HepG2 (cell line): ENCODE results near the gene PANK4. TPM values are rescaled to one million over a fixed set of nuclear protein-coding genes. Genes with fewer than 3 reads are reported as not detected.
A peak's percentile ranks its signal among the peaks of the same experiment; 100 is the strongest.

Experiments used
- ARNT2 ChIP-seq: sonication (generic); formaldehyde crosslinking; IDR thresholded peaks from 2 replicates; pipeline ENCODE4 v1.8.0; 2022; ENCODE audit warnings: mild to moderate bottlenecking, low read depth, missing genetic modification reagents, moderate library complexity
- CHD4 ChIP-seq: fragments of 200-600 bp; sonication (generic); IDR thresholded peaks from 2 replicates; pipeline ENCODE4 v1.7.0; 2017; ENCODE audit warnings: mild to moderate bottlenecking, low read length, borderline replicate concordance
- CREB3 ChIP-seq: sonication (generic); formaldehyde crosslinking; IDR thresholded peaks from 2 replicates; pipeline ENCODE4 v1.5.0; 2020; ENCODE audit warnings: missing genetic modification reagents
- IKZF4 ChIP-seq: sonication (generic); formaldehyde crosslinking; IDR thresholded peaks from 2 replicates; pipeline ENCODE4 v1.5.1; 2020; ENCODE audit warnings: borderline replicate concordance, mild to moderate bottlenecking, low read depth, missing genetic modification reagents; ENCODE audit errors: not compliant biosample characterization
- KDM4B ChIP-seq: sonication (generic); formaldehyde crosslinking; IDR thresholded peaks from 2 replicates; pipeline ENCODE4 v1.4.0; 2020; ENCODE audit warnings: missing genetic modification reagents
- NFAT5 ChIP-seq: sonication (generic); formaldehyde crosslinking; IDR thresholded peaks from 2 replicates; pipeline ENCODE4 v1.4.0; 2020; ENCODE audit warnings: missing genetic modification reagents
- PRMT3 ChIP-seq: sonication (generic); formaldehyde crosslinking; IDR thresholded peaks from 2 replicates; pipeline ENCODE4 v1.8.1; 2022; ENCODE audit warnings: low read depth, mild to moderate bottlenecking, moderate library complexity, missing genetic modification reagents, borderline replicate concordance
- THAP9 ChIP-seq: sonication (generic); formaldehyde crosslinking; IDR thresholded peaks from 2 replicates; pipeline ENCODE4; 2020; ENCODE audit warnings: missing genetic modification reagents, mild to moderate bottlenecking, borderline replicate concordance
- ZBTB39 ChIP-seq: sonication (generic); formaldehyde crosslinking; IDR thresholded peaks from 2 replicates; pipeline ENCODE4 v1.5.0; 2020; ENCODE audit warnings: missing genetic modification reagents
- ZNF207 ChIP-seq: fragments of 450-650 bp; IDR thresholded peaks from 2 replicates; pipeline ENCODE4 v1.6.1; 2016; ENCODE audit warnings: antibody characterized with exemption, borderline replicate concordance
- ZNF749 ChIP-seq: sonication (generic); formaldehyde crosslinking; IDR thresholded peaks from 2 replicates; pipeline ENCODE4 v1.8.0; 2022; ENCODE audit warnings: mild to moderate bottlenecking, missing genetic modification reagents, moderate library complexity, borderline replicate concordance
- ZNF781 ChIP-seq: sonication (generic); formaldehyde crosslinking; IDR thresholded peaks from 2 replicates; pipeline ENCODE4 v1.5.1; 2020; ENCODE audit warnings: borderline replicate concordance, mild to moderate bottlenecking, missing genetic modification reagents; ENCODE audit errors: not compliant biosample characterization
- ZNF879 ChIP-seq: sonication (generic); formaldehyde crosslinking; IDR thresholded peaks from 2 replicates; pipeline ENCODE4 v1.8.1; 2023; ENCODE audit warnings: missing genetic modification reagents
- ZNF883 ChIP-seq: sonication (generic); formaldehyde crosslinking; IDR thresholded peaks from 2 replicates; pipeline ENCODE4 v1.5.1; 2020; ENCODE audit warnings: mild to moderate bottlenecking, missing genetic modification reagents; ENCODE audit errors: not compliant biosample characterization
- polyA plus RNA-seq, 8 experiments: library from polyadenylated mRNA; depleted of rRNA in 3 of 8; stranded (reverse) in 7 of 8; unstranded in 1 of 8; fragments of >200 nt; fragmentation: Illumina TruSeq in 4 of 8; extraction: Trizol in 4 of 8; gene quantifications; 2 replicates each; pipeline versions ENCODE4 v1.2.1 to v1.2.3, GENCODE V29; 2011 to 2016; ENCODE audit warnings: low read depth in 4 of 8, missing spikeins in 1 of 8, mixed read lengths in 1 of 8; ENCODE audit not compliant: insufficient read depth in 1 of 8
- total RNA-seq, 5 experiments: library from RNA; depleted of rRNA; stranded (reverse); fragments of >200 nt; fragmentation: Illumina TruSeq; extraction: Trizol; gene quantifications; 2 replicates each; pipeline ENCODE4 v1.2.3, GENCODE V29; 2016; ENCODE audit warnings: low read depth in 1 of 5

PANK4 gene
- total and polyA plus RNA-seq, 2 of the 13 experiments (the other 11 are each of a cell fraction or from before 2014, with no cell fraction given), result 17.4 to 19.3 TPM

- TF ChIP-seq CHD4, result no peak
- no peak for TF ChIP-seq ZNF207
- no peak for TF ChIP-seq ZNF879 (CRISPR knock-in tag)
- no peak for TF ChIP-seq CREB3 (CRISPR knock-in tag)
- TF ChIP-seq ZNF781, result no peak
- TF ChIP-seq PRMT3 (CRISPR knock-in tag), result no peak
- no peak for TF ChIP-seq IKZF4 (CRISPR knock-in tag)
- no peak for TF ChIP-seq KDM4B (CRISPR knock-in tag)
- TF ChIP-seq ZNF883 (CRISPR knock-in tag), result no peak
- TF ChIP-seq ZBTB39, result no peak; the same call in 1 of the 2 replicates
- TF ChIP-seq ARNT2 (CRISPR knock-in tag), result 0 out of 2 replicates have a peak, but pooled peaks have one; percentile 45
- no peak for TF ChIP-seq THAP9 (CRISPR knock-in tag)
- no peak for TF ChIP-seq NFAT5 (CRISPR knock-in tag)
- TF ChIP-seq ZNF749, result peak; percentile 53; the same call in 1 of the 2 replicates
Observed at GRCh38 chr1:2525920-2526823, at the start of gene PANK4 (continued).
